ENCODE results near the gene METTL18. TPM values are rescaled to one million over a fixed set of nuclear protein-coding genes. Genes with fewer than 3 reads are reported as not detected.

METTL18 gene
- total RNA-seq, 2 experiments from 2014 or later, result 8.7 to 10.8 TPM

DNA sequence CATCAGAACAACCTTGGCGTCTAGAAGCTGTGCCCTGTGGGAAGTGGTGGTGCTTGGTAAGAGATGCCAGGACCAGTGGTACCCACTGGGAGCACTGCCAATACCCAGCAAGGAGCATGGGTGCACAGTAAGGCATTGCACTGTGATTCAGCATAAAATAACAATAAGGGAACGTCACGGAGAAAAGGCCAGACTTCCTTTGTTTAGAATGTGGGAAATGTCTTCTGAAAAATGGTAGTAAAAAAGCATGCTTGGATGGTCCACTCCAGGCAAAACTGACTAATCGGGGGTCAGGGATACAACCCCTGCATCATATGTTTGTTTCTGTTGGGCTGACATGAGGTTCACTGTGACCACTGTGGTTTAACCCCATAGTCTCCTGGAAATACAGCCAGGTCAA is 14.7 kb downstream of the METTL18 start:
- H3K9me3 Mint-ChIP-seq, result no peaks in the 10 kb centered on the region
- intact Hi-C loops (cut with micrococcal nuclease), result no loop called here
- ATAC-seq (no peak), DNase-seq (no peak)
- H3K27me3 Mint-ChIP-seq, result peaks cover 14% of the 10 kb centered on the region
- TF ChIP-seq, protein P1, sequence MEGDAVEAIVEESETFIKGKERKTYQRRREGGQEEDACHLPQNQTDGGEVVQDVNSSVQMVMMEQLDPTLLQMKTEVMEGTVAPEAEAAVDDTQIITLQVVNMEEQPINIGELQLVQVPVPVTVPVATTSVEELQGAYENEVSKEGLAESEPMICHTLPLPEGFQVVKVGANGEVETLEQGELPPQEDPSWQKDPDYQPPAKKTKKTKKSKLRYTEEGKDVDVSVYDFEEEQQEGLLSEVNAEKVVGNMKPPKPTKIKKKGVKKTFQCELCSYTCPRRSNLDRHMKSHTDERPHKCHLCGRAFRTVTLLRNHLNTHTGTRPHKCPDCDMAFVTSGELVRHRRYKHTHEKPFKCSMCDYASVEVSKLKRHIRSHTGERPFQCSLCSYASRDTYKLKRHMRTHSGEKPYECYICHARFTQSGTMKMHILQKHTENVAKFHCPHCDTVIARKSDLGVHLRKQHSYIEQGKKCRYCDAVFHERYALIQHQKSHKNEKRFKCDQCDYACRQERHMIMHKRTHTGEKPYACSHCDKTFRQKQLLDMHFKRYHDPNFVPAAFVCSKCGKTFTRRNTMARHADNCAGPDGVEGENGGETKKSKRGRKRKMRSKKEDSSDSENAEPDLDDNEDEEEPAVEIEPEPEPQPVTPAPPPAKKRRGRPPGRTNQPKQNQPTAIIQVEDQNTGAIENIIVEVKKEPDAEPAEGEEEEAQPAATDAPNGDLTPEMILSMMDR (IDR thresholded peaks at IDR 0.05), result no peak
- no peaks in the 10 kb centered on the region for H3K36me3 Mint-ChIP-seq (ENCODE audit: low read depth)
- no peak overlapping the region for H3K4me3 Mint-ChIP-seq
- H3K27ac Mint-ChIP-seq, result no peak overlapping the region
- H3K4me1 Mint-ChIP-seq (ENCODE audit: low read depth), result no peaks in the 10 kb centered on the region
- POLR2A ChIA-PET, result no interaction called here
- CTCF ChIA-PET, result no interaction called here

DNA sequence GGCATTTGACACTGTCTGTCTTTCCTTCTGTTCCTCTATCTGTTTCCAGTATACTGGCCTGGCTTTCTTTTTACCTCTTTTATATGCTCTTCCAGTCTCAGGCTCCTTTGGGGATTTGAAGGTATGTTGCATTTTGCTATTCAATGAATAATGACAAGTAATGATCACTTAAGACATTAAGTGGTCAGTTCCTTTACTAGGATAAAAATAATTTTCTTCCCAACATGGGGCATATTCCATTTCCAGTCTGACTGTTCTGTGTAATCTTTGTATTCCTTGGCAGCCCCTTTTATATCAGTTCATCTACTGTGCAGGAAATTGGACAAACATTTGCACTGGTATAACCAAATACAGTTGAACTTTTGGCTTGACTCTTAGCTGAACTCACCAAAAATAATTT is 15.6 kb downstream of the METTL18 start:
- H3K27me3 Mint-ChIP-seq, result peaks cover 7% of the 10 kb centered on the region
- DNase-seq, result no peak
- no peak overlapping the region for H3K4me3 Mint-ChIP-seq
- CTCF ChIA-PET, result no interaction called here
- H3K9me3 Mint-ChIP-seq, result no peaks in the 10 kb centered on the region
- intact Hi-C loops (cut with micrococcal nuclease), result no loop called here
- TF ChIP-seq, protein P1 (IDR thresholded peaks at IDR 0.05), result no peak
- H3K27ac Mint-ChIP-seq, result no peak overlapping the region
- no peak for ATAC-seq
- H3K4me1 Mint-ChIP-seq (ENCODE audit: low read depth), result no peaks in the 10 kb centered on the region
- POLR2A ChIA-PET, result no interaction called here
- no peaks in the 10 kb centered on the region for H3K36me3 Mint-ChIP-seq (ENCODE audit: low read depth)

DNA sequence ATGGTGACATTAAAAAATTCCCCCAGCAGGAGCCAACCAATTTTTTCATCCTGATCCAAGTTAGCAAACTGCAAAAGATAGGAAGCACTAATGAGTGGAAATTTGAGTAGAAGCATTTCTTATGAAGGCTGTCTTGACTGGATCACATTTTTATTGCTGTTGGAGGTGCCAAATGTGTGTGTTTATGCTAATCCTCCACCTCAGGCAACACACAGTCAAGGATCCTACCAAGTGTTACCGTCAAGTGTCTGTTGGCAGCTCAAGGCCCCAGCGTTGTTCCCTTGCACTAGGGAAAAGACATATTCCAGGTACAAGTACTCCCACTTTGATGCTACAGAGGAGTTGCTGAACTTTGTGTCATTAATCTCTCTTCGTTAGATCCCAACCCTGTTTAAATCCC is 18.3 kb downstream of the METTL18 start:
- TF ChIP-seq, protein P1 (IDR thresholded peaks at IDR 0.05), result no peak
- H3K4me1 Mint-ChIP-seq (ENCODE audit: low read depth), result no peaks in the 10 kb centered on the region
- ATAC-seq (no peak), DNase-seq (no peak)
- no peak overlapping the region for H3K4me3 Mint-ChIP-seq
- H3K27ac Mint-ChIP-seq, result no peak overlapping the region
- POLR2A ChIA-PET, result interaction anchor here (0.6 kb wide), 1 partner anchor 17 kb away, joined by 3 read pairs; no protein-coding TSS in a partner anchor
- intact Hi-C loops (cut with micrococcal nuclease), result no loop called here
- CTCF ChIA-PET, result no interaction called here
- no peaks in the 10 kb centered on the region for H3K36me3 Mint-ChIP-seq (ENCODE audit: low read depth)
- no peaks in the 10 kb centered on the region for H3K9me3 Mint-ChIP-seq
- peaks cover 2% of the 10 kb centered on the region for H3K27me3 Mint-ChIP-seq

- peaks cover 2% of the 10 kb centered on the region for H3K27me3 Mint-ChIP-seq
- no peak for ATAC-seq
- H3K9me3 Mint-ChIP-seq, result no peaks in the 10 kb centered on the region
- no peaks in the 10 kb centered on the region for H3K36me3 Mint-ChIP-seq (ENCODE audit: low read depth)
- no peak overlapping the region for H3K27ac Mint-ChIP-seq
- TF ChIP-seq, protein P1 (IDR thresholded peaks at IDR 0.05), result no peak
- POLR2A ChIA-PET, result no interaction called here
- CTCF ChIA-PET, result no interaction called here
- intact Hi-C loops (cut with micrococcal nuclease), result no loop called here
- H3K4me3 Mint-ChIP-seq, result no peak overlapping the region
- DNase-seq, result no peak
- no peaks in the 10 kb centered on the region for H3K4me1 Mint-ChIP-seq (ENCODE audit: low read depth)
These were observed 26.5 kb downstream of the METTL18 start for GRCh38 chr1:169768161-169768560.

DNA sequence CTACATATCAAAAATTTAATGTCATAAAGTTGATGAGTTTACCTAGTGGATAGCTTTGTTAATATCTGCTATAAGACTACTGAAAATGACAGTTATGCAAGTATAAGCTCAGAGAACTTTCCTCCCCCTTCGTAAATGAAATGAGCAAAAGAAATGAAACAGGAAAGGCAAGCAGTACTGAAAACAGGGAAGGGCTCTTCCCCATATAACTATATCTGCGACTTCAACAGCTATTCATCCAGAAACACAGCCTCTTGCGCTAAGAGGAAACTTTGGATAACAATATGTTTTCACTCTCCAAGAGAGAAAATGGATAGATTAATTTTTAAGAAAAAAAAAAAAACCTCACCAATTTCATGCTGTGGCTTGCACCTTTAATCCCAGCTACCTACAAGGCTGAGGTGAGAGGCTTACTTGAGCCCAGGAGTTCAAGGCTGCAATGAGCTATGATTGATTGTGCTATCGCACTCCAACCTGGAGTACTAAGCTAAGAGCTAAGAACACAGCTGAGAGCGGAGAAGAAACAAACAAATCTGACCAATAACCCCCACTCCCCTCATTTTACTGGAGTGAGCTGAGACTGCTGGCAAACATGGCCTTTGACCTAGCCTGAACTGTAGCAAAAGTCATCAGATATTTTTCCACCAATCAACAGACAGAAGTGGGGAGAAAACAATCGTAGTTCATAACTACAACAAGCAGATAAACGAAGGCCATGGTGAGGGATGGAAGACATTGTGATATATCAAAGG is 29.0 kb downstream of the METTL18 start:
- no peak overlapping the region for H3K4me3 Mint-ChIP-seq
- peaks cover 2% of the 10 kb centered on the region for H3K27me3 Mint-ChIP-seq
- intact Hi-C loops (cut with micrococcal nuclease), result no loop called here
- TF ChIP-seq, protein P1 (IDR thresholded peaks at IDR 0.05), result no peak
- CTCF ChIA-PET, result interaction anchor here (1.7 kb wide), 1 partner anchor 44 kb away, joined by 6 read pairs; no protein-coding TSS in a partner anchor
- DNase-seq, result no peak
- H3K4me1 Mint-ChIP-seq (ENCODE audit: low read depth), result no peaks in the 10 kb centered on the region
- H3K36me3 Mint-ChIP-seq (ENCODE audit: low read depth), result no peaks in the 10 kb centered on the region
- H3K9me3 Mint-ChIP-seq, result no peaks in the 10 kb centered on the region
- H3K27ac Mint-ChIP-seq, result no peak overlapping the region
- no peak for ATAC-seq
- POLR2A ChIA-PET, result no interaction called here
